SH-SY5Y (cell line): ENCODE measurements around the gene RPS15A.

Source experiments
- GATA2 ChIP-seq: IDR thresholded peaks from 2 replicates; pipeline ENCODE4 v1.6.1; 2011; ENCODE audit warnings: mild to moderate bottlenecking, low read depth, low read length
- GATA3 ChIP-seq: IDR thresholded peaks from 2 replicates; pipeline ENCODE4 v1.6.1; 2011; ENCODE audit warnings: low read depth, mild to moderate bottlenecking, low read length, moderate library complexity

RPS15A gene

DNA sequence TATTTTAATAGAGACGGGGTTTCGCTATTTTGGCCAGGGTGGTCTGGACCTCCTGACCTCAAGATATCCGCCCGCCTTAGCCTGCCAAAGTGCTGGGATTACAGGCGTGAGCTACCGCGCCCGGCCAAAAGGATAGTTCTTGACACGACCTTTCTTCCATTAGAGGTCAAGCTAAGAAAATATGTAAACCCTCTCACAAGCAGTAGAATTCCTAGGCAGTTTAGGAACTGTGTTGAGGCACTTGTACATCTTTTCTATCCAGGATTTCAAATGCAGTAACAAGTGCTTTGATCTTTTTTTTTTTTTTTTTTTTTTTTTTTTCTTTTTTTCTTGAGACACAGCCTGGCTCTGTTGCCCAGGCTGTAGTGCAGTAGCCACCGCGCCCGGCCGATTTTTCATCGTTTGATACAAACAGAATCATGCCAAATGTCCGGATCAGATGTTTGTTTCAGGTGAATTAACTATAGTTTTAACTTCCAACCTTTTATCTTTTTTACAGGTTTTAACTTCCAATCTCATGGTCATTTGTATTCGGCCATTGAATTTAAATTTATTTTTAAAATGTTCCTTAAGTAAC lies 12.7 kb upstream of the RPS15A start:
- no peak for TF ChIP-seq GATA2
- no peak for TF ChIP-seq GATA3

DNA sequence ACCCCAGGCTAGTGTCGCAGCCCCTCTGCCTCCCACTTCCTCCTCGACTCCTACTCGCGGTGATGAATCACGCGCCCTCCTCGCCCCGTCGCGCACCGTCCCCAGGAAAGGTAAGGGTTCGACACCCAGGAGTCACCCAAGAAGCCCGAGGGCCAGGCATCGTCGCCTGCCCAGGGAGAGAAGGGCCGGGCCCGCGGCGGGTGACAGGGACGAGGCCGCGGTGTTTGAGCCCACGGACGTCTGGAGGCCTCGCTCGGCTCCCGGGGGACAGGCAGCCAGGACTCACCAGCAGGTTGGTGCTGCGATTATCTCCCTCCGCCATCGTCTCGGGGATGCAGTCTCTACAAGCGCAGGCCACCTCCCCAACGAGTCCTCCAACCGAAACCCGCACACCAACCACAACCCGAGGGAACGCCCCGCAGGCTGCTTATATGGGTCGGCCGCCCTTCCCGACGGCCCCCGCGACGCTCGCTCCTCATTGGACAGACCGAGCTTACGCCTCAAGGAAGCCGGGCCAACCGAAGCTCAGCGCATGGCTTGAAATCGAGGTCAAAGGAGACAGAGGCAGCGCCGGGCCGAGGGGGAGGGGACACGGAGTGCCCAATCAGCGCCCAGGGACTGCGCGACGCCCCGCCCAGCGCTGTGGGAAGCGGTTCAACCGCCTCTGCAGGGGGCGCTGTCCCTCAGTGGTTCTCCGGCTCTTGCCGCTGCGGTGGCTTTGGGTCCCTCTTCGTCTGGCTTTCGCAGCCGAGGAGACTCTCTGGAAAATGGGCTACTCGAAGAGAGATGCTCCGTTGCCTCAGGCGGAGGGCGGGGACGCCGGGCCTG lies 11.2 kb upstream of the RPS15A start, which contains the start of gene ARL6IP1:
Gene ARL6IP1 (minus strand): TSS at position 405 of the 828 bp plus-strand sequence. CDS start 83 bp downstream, at position 322.
- peak; percentile 86 for TF ChIP-seq GATA2
- TF ChIP-seq GATA3, result no peak

DNA sequence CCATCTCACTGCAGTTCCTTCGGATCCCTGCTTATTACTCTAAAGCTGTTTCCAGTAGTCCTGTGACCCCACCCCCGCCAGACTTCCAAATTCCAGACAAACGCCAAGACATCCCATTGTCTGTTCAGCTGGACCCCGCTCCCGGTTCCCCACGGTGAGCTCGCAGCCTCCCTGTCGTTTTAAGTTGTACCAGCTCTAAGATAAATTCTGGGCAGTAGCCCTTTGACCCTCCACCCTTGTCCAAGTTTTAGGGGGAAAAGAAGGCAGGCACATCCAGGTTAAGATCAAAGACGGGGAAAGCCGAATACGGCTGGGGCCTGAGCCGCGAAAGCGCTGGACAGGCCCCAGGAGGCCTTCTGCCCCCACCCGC lies 10.6 kb upstream of the RPS15A start:
- no peak for TF ChIP-seq GATA3
- TF ChIP-seq GATA2, result no peak

DNA sequence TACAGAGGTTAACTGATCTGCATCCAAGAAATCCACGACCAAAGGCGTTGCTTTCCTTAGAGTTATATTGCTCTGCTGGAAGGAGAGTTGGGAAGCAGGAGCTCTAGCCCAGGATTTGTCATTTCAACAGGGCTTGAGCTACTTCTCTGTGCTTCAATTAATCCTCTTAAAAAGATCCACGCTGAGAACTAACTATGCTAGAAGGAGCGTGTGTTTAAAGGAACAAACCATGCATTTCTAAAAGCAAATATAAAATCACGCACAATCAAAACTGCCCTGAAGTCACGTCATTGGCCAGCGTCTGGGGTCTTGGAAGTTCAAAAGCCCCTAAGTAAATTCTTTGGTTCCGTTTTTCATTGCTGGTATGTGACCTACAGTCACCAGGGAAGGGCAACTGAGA lies 10.2 kb upstream of the RPS15A start:
- TF ChIP-seq GATA3 (no peak), GATA2 (no peak)

DNA sequence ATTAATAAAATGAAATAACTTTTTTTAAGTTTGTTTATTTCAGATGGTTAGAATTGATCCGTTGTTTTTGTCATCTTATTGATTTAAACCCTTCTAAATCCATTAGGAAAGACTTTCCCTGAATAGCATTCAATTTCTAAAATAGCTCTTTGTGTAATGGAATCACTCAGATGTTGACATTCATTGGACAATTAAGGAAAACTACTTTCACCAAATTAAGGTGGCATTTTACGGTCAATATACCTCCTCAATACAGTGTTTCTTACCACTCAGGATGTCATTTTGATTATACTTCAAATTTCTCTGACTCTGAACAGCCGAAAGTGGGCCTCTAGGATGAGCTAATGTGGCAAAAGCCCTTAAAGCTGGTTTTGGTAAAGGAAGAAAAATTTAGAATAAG lies 9.4 kb upstream of the RPS15A start:
- TF ChIP-seq GATA3 (no peak), GATA2 (no peak)

DNA sequence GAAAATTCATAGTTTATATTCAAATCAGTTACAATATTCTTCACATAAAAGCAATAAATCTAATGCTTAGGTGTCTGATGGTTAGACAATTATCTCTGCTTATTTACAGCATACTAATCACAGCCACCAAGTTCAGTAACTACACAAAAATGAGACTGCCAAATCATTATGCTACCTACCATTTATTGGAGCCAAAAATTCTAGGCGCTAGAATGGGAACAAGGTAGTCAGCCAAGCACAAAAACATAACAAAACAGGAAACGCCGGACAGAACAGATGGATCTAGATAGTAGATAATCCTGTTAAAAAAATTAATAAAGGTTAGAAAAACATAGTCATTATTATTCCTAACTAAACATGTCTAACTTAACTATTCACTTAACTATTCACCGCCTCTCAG lies 7.6 kb upstream of the RPS15A start:
- TF ChIP-seq GATA3, result no peak
- TF ChIP-seq GATA2, result no peak

DNA sequence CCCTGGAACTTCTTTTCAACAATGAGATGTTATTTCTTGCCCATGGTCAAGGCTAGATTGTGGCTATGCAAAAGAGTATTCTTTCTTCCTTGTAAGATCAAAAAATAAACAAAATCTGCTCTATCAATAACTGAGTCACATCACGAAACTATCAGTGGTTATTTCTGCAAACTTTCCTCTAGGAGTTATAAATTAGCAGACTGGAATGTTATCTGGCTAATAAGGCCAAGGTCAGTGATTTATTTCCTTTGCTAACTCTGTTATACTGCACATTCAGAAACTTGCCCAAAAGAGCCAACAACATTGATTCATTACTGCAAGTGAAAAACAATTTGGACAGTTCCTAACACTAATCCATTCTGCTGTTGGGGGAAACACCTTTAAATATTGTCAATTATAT lies 6.2 kb upstream of the RPS15A start:
- no peak for TF ChIP-seq GATA2
- no peak for TF ChIP-seq GATA3

DNA sequence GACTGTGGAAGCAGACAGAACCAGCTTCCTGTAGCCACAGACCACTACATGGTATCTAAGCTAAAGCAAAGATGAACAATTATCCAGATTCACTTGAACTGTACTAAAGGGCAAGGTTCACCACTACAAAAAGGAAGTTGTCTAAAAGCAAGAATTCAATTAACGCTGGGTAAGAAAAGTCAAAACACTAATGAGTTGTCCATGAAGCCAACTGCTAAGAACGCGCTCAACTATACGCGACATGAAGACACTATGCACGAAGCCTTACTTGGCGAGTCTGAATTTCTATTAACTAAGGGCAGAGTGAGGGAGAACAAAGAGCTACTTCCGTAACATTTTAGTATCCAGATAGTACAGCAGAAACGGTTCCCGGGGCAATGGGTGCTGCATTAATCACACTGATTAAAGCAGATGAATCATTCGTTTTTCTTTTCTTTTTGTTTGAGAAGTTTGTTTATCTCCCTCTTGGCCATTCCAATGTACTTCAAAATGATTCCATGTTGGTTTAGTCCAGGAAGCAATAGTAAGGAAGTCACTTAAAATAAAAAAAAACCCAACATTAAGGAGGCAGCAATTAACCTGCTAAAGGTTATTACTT lies 2.8 kb upstream of the RPS15A start:
- TF ChIP-seq GATA3, result no peak

DNA sequence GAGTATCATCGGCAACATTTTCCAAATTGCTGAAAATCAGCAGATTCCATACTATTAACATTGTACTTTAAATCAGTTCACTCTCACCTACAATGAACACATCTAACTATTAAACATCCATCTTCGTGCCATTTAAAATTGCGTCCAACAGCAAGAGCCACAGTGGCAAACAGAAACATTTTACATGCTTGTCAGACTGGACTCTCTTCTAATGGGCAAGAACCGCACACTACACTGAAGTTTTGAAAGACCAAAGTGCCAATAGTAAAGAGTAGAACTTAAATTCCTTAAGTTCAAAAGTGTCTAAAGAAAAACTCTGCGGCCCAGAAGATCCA lies 652 bp downstream of the RPS15A start:
- no peak for TF ChIP-seq GATA3
- no peak for TF ChIP-seq GATA2

DNA sequence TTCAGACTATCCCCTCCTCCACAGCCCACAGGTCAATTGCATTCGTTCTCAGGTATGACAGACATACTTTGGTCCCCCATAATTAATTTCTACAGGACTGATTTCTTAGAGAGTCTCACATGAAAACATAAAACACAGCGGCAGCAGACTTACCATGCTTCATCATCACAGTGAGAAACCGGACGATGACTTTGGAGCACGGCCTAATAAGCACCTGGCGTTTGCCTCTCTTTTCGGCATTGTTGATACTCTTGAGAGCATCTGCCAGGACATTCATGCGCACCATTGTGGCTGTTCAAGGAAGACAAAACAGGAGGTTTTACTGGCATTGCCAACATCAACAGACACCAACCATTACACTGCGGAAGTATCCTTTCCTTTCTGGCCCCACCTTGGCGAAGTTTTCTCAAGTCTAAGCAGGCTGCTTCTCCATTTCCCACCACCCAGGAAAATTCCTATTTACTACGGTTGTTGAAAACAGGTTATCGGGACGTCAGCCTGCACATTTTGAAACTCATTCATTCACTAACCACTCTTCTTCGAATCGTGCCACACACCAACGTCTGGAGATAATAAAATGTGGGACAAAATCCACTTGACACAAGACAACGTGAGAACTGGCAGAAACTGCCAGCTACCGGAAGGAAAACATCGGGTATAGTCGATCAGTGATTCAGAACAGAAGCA lies 1.2 kb downstream of the RPS15A start:
- TF ChIP-seq GATA2 (no peak), GATA3 (no peak)

DNA sequence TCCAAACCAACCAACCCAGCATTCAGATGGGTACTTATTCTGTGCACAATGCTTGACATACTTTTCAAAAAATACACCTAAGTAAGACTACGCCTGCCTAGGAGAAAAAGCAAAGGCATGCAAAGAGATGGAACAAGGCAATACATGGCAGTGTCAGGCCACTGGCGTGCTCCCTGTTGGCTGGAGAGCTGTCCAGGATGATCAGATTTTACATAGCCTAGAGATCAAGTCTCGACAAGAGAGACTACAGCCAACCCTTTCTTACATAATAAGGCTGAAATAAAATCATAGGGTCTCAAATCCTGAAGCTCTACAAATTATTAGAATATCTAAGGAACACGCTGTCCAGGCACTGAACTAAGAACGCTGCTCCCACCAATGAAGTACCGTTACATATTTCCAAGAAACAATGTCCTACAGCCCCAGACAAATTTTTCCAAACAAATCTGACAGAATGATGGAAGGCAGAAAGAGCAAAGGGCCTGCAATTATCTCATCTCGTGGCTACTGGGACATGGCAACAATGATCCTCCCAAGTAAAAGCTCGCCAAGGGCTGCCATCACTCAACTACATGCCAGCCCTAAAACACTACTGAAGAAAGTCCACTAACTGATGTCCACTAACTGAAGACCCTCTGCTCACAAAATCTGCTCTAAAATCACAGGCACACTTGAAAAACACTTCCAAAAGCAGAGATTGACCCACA lies 5.1 kb downstream of the RPS15A start:
- TF ChIP-seq GATA3, result no peak
- TF ChIP-seq GATA2, result no peak

DNA sequence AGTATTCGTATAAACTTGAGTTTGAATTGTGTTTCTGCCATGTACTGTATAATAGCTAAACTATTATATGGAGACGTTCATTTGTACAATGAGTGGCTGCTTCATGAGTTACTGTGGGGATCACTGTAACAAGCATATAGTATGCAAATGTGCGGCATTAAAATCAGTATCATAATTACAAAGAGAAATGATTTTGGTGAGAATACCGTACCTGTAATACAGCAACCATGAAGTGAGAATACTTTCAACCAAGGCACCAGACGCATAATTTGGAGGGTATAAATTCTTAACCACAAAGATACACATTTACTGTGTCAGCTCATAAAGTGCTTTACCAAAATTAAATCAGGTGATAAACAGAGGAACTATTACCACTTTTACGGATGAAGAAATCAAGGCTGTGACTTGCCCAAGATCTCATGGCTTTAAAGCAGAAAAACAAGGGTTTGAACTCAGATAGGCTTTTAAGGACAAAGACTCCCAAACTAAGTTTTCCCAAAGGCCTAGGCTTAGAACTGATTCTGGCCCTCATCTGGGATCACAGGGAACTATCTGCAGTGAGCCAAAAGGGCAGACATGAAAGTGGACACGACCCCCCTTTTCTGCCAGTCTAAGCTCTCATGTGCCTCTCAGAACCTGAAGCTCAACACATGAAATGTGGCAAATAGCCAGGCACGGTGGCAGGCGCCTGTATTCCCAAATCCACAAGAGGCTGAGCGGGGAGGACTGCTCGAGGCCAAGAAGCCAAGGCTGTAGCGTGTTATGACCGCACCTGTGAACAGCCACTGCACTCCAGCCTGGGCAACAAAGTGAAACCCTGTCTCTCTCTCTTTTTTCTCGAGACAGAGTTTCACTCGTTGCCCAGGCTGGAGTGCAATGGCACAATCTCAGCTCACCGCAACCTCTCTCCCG lies 6.4 kb downstream of the RPS15A start:
- TF ChIP-seq GATA3 (no peak), GATA2 (no peak)
